Erythroblast (primary cell): ENCODE results near the gene PLGRKT.
"Not testable (repeated sequence)": the region's sequence is repeated elsewhere in the genome, so short reads cannot be mapped to it uniquely, and the experiment has no call there.

Source experiments
- DNase-seq, 2 experiments: peaks; one replicate each; lab custom pipeline; 2025; lab: John Stamatoyannopoulos, UW
- GATA1 ChIP-seq: IDR thresholded peaks from 2 replicates; pipeline ENCODE4 v1.6.1; 2011; ENCODE audit warnings: low read depth, mild to moderate bottlenecking, control low read depth, low read length, moderate library complexity
- POLR2A ChIP-seq: IDR thresholded peaks from 2 replicates; pipeline ENCODE4 v1.6.1; 2011; ENCODE audit warnings: mild to moderate bottlenecking, low read length

The PLGRKT gene

GRCh38 chr9:5430912-5431311 lies 6.8 kb downstream of the PLGRKT start:
- TF ChIP-seq POLR2A (no peak), GATA1 (no peak)
- DNase-seq, result no peak

GRCh38 chr9:5429873-5430564 lies 7.7 kb downstream of the PLGRKT start:
- DNase-seq, result no peak
- TF ChIP-seq POLR2A, result no peak
- no peak for TF ChIP-seq GATA1

GRCh38 chr9:5428794-5429528 lies 8.8 kb downstream of the PLGRKT start:
- TF ChIP-seq POLR2A (no peak), GATA1 (no peak)
- no peak for DNase-seq

GRCh38 chr9:5428172-5428571 lies 9.6 kb downstream of the PLGRKT start:
- TF ChIP-seq GATA1 (no peak), POLR2A (no peak)
- no peak for DNase-seq

GRCh38 chr9:5427005-5427404 lies 10.7 kb downstream of the PLGRKT start:
- no peak for DNase-seq
- TF ChIP-seq POLR2A (no peak), GATA1 (no peak)

GRCh38 chr9:5425006-5425628 lies 12.6 kb downstream of the PLGRKT start:
- peak; percentile 52 to 71 for DNase-seq
- TF ChIP-seq POLR2A (no peak), GATA1 (no peak)

GRCh38 chr9:5422276-5422675 lies 15.4 kb downstream of the PLGRKT start:
- no peak for TF ChIP-seq POLR2A
- TF ChIP-seq GATA1, result no peak
- no peak for DNase-seq

GRCh38 chr9:5421163-5421562 lies 16.6 kb downstream of the PLGRKT start:
- TF ChIP-seq GATA1 (no peak), POLR2A (no peak)

GRCh38 chr9:5419987-5420386 lies 17.7 kb downstream of the PLGRKT start:
- TF ChIP-seq POLR2A, result no peak
- TF ChIP-seq GATA1, result no peak

More at GRCh38 chr9:5421163-5421562, 16.6 kb downstream of the PLGRKT start:
- DNase-seq, result no peak

GRCh38 chr9:5418481-5418880 lies 19.2 kb downstream of the PLGRKT start:
- TF ChIP-seq GATA1, result no peak
- no peak for DNase-seq

More at GRCh38 chr9:5419987-5420386, 17.7 kb downstream of the PLGRKT start:
- no peak for DNase-seq

- no peak for DNase-seq
Observed at GRCh38 chr9:5416953-5417352, 20.8 kb downstream of the PLGRKT start.

GRCh38 chr9:5408596-5408995 lies 29.1 kb downstream of the PLGRKT start:
- TF ChIP-seq POLR2A (no peak), GATA1 (no peak)
- no peak for DNase-seq

More at GRCh38 chr9:5416953-5417352, 20.8 kb downstream of the PLGRKT start:
- TF ChIP-seq GATA1, result no peak
- TF ChIP-seq POLR2A, result no peak

GRCh38 chr9:5402217-5402616 lies 35.5 kb downstream of the PLGRKT start:
- DNase-seq, result no peak
- TF ChIP-seq GATA1 (no peak), POLR2A (no peak)

- DNase-seq, result not testable (repeated sequence)
Observed at GRCh38 chr9:5397547-5397946, 40.2 kb downstream of the PLGRKT start.

GRCh38 chr9:5395428-5395827 lies 42.3 kb downstream of the PLGRKT start:
- TF ChIP-seq POLR2A (no peak), GATA1 (no peak)
- no peak for DNase-seq

- DNase-seq, result not testable (repeated sequence)
Observed at GRCh38 chr9:5393976-5394375, 43.7 kb downstream of the PLGRKT start.
